GM21619 (cell line): ENCODE measurements around the gene PCDHA5.
"Not testable (repeated sequence)": the region's sequence is repeated elsewhere in the genome, so short reads cannot be mapped to it uniquely, and the experiment has no call there.

ENCODE experiments used
- ATAC-seq: cut with Tn5 transposase; IDR thresholded peaks from one replicate; pipeline ENCODE4 v1.9.1; 2021; ENCODE audit not compliant: unreplicated experiment

Gene PCDHA5

GRCh38 chr5:140822969-140823368 is 1.6 kb downstream of the PCDHA5 start:
- ATAC-seq = not testable (repeated sequence)

- no peak for ATAC-seq
Measured at GRCh38 chr5:140823475-140823874, 2.1 kb downstream of the PCDHA5 start.

GRCh38 chr5:140827704-140828361 is 6.4 kb downstream of the PCDHA5 start, which contains the start of gene PCDHA6:
PCDHA6 (plus strand) TSS chr5:140827960; CDS start chr5:140828092, 132 bp downstream.
- no peak for ATAC-seq

- ATAC-seq = no peak
Measured at GRCh38 chr5:140828362-140828737, 6.9 kb downstream of the PCDHA5 start.

GRCh38 chr5:140829511-140830501 is 8.4 kb downstream of the PCDHA5 start:
- ATAC-seq = not testable (repeated sequence)

GRCh38 chr5:140833993-140834392 is 12.6 kb downstream of the PCDHA5 start, which contains the start of gene PCDHA7:
PCDHA7 (plus strand) TSS chr5:140834269; CDS start chr5:140834384, 115 bp downstream.
- no peak for ATAC-seq

- ATAC-seq = not testable (repeated sequence)
Measured at GRCh38 chr5:140834439-140835008, 13.1 kb downstream of the PCDHA5 start.

GRCh38 chr5:140835622-140836510 is 14.5 kb downstream of the PCDHA5 start:
- ATAC-seq = no peak

- no peak for ATAC-seq
Measured at GRCh38 chr5:140840978-140841962, 19.9 kb downstream of the PCDHA5 start, which contains the start of gene PCDHA8. PCDHA8 (plus strand) TSS chr5:140841187; CDS start chr5:140841322, 135 bp downstream.

- ATAC-seq = no peak
Measured at GRCh38 chr5:140842798-140843733, 21.7 kb downstream of the PCDHA5 start.

- not testable (repeated sequence) for ATAC-seq
Measured at GRCh38 chr5:140848139-140849102, 27.0 kb downstream of the PCDHA5 start, which contains the start of gene PCDHA9. PCDHA9 (plus strand) TSS chr5:140848382; CDS start chr5:140848496, 114 bp downstream.

GRCh38 chr5:140849831-140850634 is 28.6 kb downstream of the PCDHA5 start:
- not testable (repeated sequence) for ATAC-seq

- ATAC-seq = no peak
Measured at GRCh38 chr5:140855772-140856674, 34.6 kb downstream of the PCDHA5 start, which contains the start of gene PCDHA10. PCDHA10 (plus strand) TSS chr5:140855897; CDS start chr5:140856049, 152 bp downstream.

- ATAC-seq = no peak
Measured at GRCh38 chr5:140857177-140857986, 36.0 kb downstream of the PCDHA5 start.
